ENCODE data around the gene ZDHHC17. TPM values are rescaled to one million over a fixed set of nuclear protein-coding genes. Genes with fewer than 3 reads are reported as not detected.

ZDHHC17 gene
- total RNA-seq, 1 experiment from 2014 or later, result 31.4 TPM

- peaks cover 14% of the 10 kb centered on the region for H3K4me1 Mint-ChIP-seq (ENCODE audit: low read depth, unreplicated experiment)
- intact Hi-C loops (cut with micrococcal nuclease; ENCODE audit: unreplicated experiment), result loop anchor here (5.0 kb wide), 1 partner anchor 138 kb away; no protein-coding TSS in a partner anchor
- TF ChIP-seq, protein P1, sequence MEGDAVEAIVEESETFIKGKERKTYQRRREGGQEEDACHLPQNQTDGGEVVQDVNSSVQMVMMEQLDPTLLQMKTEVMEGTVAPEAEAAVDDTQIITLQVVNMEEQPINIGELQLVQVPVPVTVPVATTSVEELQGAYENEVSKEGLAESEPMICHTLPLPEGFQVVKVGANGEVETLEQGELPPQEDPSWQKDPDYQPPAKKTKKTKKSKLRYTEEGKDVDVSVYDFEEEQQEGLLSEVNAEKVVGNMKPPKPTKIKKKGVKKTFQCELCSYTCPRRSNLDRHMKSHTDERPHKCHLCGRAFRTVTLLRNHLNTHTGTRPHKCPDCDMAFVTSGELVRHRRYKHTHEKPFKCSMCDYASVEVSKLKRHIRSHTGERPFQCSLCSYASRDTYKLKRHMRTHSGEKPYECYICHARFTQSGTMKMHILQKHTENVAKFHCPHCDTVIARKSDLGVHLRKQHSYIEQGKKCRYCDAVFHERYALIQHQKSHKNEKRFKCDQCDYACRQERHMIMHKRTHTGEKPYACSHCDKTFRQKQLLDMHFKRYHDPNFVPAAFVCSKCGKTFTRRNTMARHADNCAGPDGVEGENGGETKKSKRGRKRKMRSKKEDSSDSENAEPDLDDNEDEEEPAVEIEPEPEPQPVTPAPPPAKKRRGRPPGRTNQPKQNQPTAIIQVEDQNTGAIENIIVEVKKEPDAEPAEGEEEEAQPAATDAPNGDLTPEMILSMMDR (IDR thresholded peaks at IDR 0.05; ENCODE audit: unreplicated experiment), result no peak
- no peak for DNase-seq
- no peaks in the 10 kb centered on the region for H3K9me3 Mint-ChIP-seq (ENCODE audit: low read depth, unreplicated experiment)
- H3K27me3 Mint-ChIP-seq (ENCODE audit: unreplicated experiment), result no peaks in the 10 kb centered on the region
- BruUV-seq (replicated peaks), result no TSS peak
- CTCF ChIA-PET, result interaction anchor here (0.6 kb wide), 1 partner anchor 1082 kb away, joined by 3 read pairs; no protein-coding TSS in a partner anchor
- peaks cover 16% of the 10 kb centered on the region for H3K36me3 Mint-ChIP-seq (ENCODE audit: insufficient read depth, unreplicated experiment)
- H3K27ac Mint-ChIP-seq (ENCODE audit: unreplicated experiment), result no peak overlapping the region
- H3K4me3 Mint-ChIP-seq (ENCODE audit: low read depth, unreplicated experiment), result no peak overlapping the region
Measured at GRCh38 chr12:76874491-76875190, 110.7 kb downstream of the ZDHHC17 start.

GRCh38 chr12:76876696-76877229, 112.8 kb downstream of the ZDHHC17 start:
- no peak for DNase-seq
- intact Hi-C loops (cut with micrococcal nuclease; ENCODE audit: unreplicated experiment), result loop anchor here (5.0 kb wide), 1 partner anchor 136 kb away; no protein-coding TSS in a partner anchor
- CTCF ChIA-PET, result no interaction called here

DNA sequence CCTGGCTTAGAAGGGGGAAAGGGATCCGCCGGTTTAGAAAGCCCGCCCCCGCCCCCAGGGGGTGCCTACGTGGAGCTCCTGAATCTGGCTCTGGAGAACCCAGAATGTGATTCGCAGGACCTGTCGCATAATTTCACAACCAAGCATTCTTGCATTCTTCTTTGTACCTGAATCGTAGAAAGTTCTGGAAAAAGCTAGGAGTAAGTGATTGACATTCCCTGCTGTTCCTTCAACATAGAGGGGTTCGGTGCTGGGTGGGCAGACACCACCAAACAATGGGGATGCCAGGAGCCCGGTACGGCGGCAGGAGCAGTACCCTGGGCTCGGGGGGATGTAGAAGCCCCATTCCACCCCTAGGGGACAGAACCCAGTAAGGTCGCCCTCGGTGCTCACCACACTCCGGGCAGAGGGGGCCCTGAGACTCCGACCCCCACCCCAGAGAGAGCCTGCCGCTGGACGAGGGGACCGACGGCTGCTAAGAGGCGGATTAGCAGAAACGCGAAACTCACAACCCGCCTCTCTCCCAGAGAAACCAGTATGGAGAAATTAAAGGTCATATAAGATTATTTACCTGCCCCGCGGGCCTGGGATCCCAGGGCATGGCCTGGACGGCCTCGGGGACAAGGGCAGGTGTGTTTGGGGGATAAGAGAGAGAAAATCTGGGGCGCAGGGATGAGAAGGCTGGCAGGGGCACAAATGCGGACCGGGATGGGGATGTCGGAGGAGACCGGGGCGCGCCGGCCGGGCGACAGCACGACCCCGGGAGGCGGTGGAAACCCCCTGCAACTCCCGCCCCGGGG, 114.4 kb downstream of the ZDHHC17 start:
- peaks cover 16% of the 10 kb centered on the region for H3K4me1 Mint-ChIP-seq (ENCODE audit: low read depth, unreplicated experiment)

More at GRCh38 chr12:76876696-76877229, 112.8 kb downstream of the ZDHHC17 start:
- H3K4me1 Mint-ChIP-seq (ENCODE audit: low read depth, unreplicated experiment), result peaks cover 16% of the 10 kb centered on the region
- no peak overlapping the region for H3K27ac Mint-ChIP-seq (ENCODE audit: unreplicated experiment)
- H3K36me3 Mint-ChIP-seq (ENCODE audit: insufficient read depth, unreplicated experiment), result peaks cover 20% of the 10 kb centered on the region
- H3K9me3 Mint-ChIP-seq (ENCODE audit: low read depth, unreplicated experiment), result no peaks in the 10 kb centered on the region
- TF ChIP-seq, protein P1 (IDR thresholded peaks at IDR 0.05; ENCODE audit: unreplicated experiment), result no peak
- H3K4me3 Mint-ChIP-seq (ENCODE audit: low read depth, unreplicated experiment), result no peak overlapping the region
- H3K27me3 Mint-ChIP-seq (ENCODE audit: unreplicated experiment), result no peaks in the 10 kb centered on the region
- BruUV-seq (replicated peaks), result no TSS peak

More for the DNA sequence above, 114.4 kb downstream of the ZDHHC17 start:
- H3K27me3 Mint-ChIP-seq (ENCODE audit: unreplicated experiment), result no peaks in the 10 kb centered on the region
- peak overlapping the region; percentile 77 for H3K4me3 Mint-ChIP-seq (ENCODE audit: low read depth, unreplicated experiment)
- BruUV-seq (replicated peaks), result TSS peak; percentile 48
- peak; percentile 44 for DNase-seq
- CTCF ChIA-PET, result interaction anchor here (0.9 kb wide), 1 partner anchor 133 kb away, joined by 5 read pairs; no protein-coding TSS in a partner anchor
- TF ChIP-seq, protein P1 (IDR thresholded peaks at IDR 0.05; ENCODE audit: unreplicated experiment), result peak; percentile 34
- H3K27ac Mint-ChIP-seq (ENCODE audit: unreplicated experiment), result peak overlapping the region; percentile 11
- intact Hi-C loops (cut with micrococcal nuclease; ENCODE audit: unreplicated experiment), result loop anchor here (5.0 kb wide), 1 partner anchor 134 kb away; no protein-coding TSS in a partner anchor
- H3K36me3 Mint-ChIP-seq (ENCODE audit: insufficient read depth, unreplicated experiment), result peaks cover 20% of the 10 kb centered on the region
- H3K9me3 Mint-ChIP-seq (ENCODE audit: low read depth, unreplicated experiment), result no peaks in the 10 kb centered on the region

Data from Calu3 (cell line).